OCI-LY7 (cell line): ENCODE measurements around the gene RICTOR. TPM values are rescaled to one million over a fixed set of nuclear protein-coding genes. Genes with fewer than 3 reads are reported as not detected.

ENCODE experiments used
- BruUV-seq: library from RNA; stranded (reverse); fragments of 400-500 nt; replicated peaks from 2 replicates; lab custom pipeline; 2021; lab: Mats Ljungman, UMichigan
- CTCF ChIA-PET: fragments of 300-600 bp; sonication (Branson Sonifier 250); formaldehyde crosslinking; loops from one replicate; lab custom pipeline; 2022; ENCODE audit warnings: antibody characterized with exemption; ENCODE audit not compliant: unreplicated experiment; lab: Charles Lee
- POLR2A ChIA-PET: fragments of 300-600 bp; sonication (Branson Sonifier 250); formaldehyde crosslinking; loops from one replicate; lab custom pipeline; 2022; ENCODE audit warnings: antibody characterized with exemption; lab: Charles Lee
- DNase-seq: peaks from one replicate; pipeline ENCODE4 v3.0.0-alpha.2; 2015; ENCODE audit warnings: low spot score
- H2AFZ ChIP-seq: fragments of 200-600 bp; sonication (generic), shearing (Covaris generic); 2 replicates; pipeline ENCODE4 v1.6.1; 2014; ENCODE audit warnings: mild to moderate bottlenecking, antibody characterized with exemption, low read length, moderate library complexity
- H3K27ac ChIP-seq: fragments of 200-600 bp; sonication (generic); 2 replicates; pipeline ENCODE4 v1.5.1; 2014; ENCODE audit warnings: mixed run types, low read depth, mild to moderate bottlenecking, moderate library complexity, low read length, inconsistent platforms; ENCODE audit not compliant: poor library complexity, severe bottlenecking
- H3K36me3 ChIP-seq: fragments of 200-600 bp; sonication (generic); 2 replicates; pipeline ENCODE4 v1.6.1; 2014; ENCODE audit warnings: mild to moderate bottlenecking, antibody characterized with exemption, low read length, moderate library complexity, mixed read lengths; ENCODE audit not compliant: insufficient read depth
- H3K4me1 ChIP-seq: fragments of 200-600 bp; sonication (generic); 2 replicates; pipeline ENCODE4 v1.5.1; 2014; ENCODE audit warnings: mild to moderate bottlenecking, low read length; ENCODE audit not compliant: insufficient read depth, poor library complexity, severe bottlenecking
- H3K4me2 ChIP-seq: fragments of 200-600 bp; sonication (generic); 2 replicates; pipeline ENCODE4 v1.6.1; 2014; ENCODE audit warnings: mild to moderate bottlenecking, low read length
- H3K4me3 ChIP-seq: fragments of 200-600 bp; sonication (generic); 2 replicates; pipeline ENCODE4 v1.5.1; 2014; ENCODE audit warnings: mild to moderate bottlenecking, low read depth, low read length; ENCODE audit not compliant: poor library complexity, severe bottlenecking
- H3K79me2 ChIP-seq: fragments of 200-600 bp; sonication (generic); 2 replicates; pipeline ENCODE4 v1.6.1; 2016; ENCODE audit warnings: low read depth, mild to moderate bottlenecking, low read length, moderate library complexity, mixed read lengths; ENCODE audit not compliant: insufficient read depth
- H3K9me2 ChIP-seq: fragments of 200-600 bp; sonication (generic); 2 replicates; pipeline ENCODE4 v1.6.1; 2016; ENCODE audit warnings: mild to moderate bottlenecking, low read length, mixed read lengths; ENCODE audit not compliant: insufficient read depth
- H3K9me3 ChIP-seq: fragments of 200-600 bp; sonication (generic); 2 replicates; pipeline ENCODE4 v1.6.1; 2014; ENCODE audit warnings: mild to moderate bottlenecking, mixed run types, low read length, mixed read lengths
- H4K20me1 ChIP-seq: fragments of 200-600 bp; sonication (generic); 2 replicates; pipeline ENCODE4 v1.6.1; 2014; ENCODE audit warnings: mild to moderate bottlenecking, antibody characterized with exemption, low read length, moderate library complexity, mixed read lengths; ENCODE audit not compliant: insufficient read depth
- CTCF ChIP-seq: fragments of 200-600 bp; sonication (generic); conservative IDR thresholded peaks from 2 replicates; pipeline ENCODE4 v1.5.1; 2014; ENCODE audit warnings: mild to moderate bottlenecking, antibody characterized with exemption, low read length, moderate library complexity, mixed read lengths
- EZH2phosphoT487 ChIP-seq: fragments of 200-600 bp; sonication (generic); IDR thresholded peaks from 2 replicates; pipeline ENCODE4 v1.6.1; 2018; ENCODE audit warnings: low read depth, borderline replicate concordance, mild to moderate bottlenecking, mixed run types, antibody characterized with exemption, low read length, moderate library complexity, mixed read lengths
- intact Hi-C: fragments of 100-400 bp; cut with micrococcal nuclease; formaldehyde crosslinking; loops from one replicate; pipeline ENCODE4 v1.10.0; 2022; ENCODE audit not compliant: unreplicated experiment
- total RNA-seq, 2 experiments: library from RNA; depleted of rRNA in 1 of 2; stranded (reverse); fragments of >200 nt in 1 of 2; shearing (Covaris generic) in 1 of 2; gene quantifications; 2 replicates each; pipeline ENCODE4 v1.2.3, GENCODE V29; 2014 to 2022

RICTOR gene
- total RNA-seq, 2 experiments from 2014 or later = 10.9 to 22.9 TPM

GRCh38 chr5:38936269-38936668 lies 137.9 kb downstream of the RICTOR start:
- Histone ChIP-seq H3K79me2 (no peaks in the 10 kb centered on the region), H3K9me2 (no peaks in the 10 kb centered on the region), H3K36me3 (peaks cover 13% of the 10 kb centered on the region; the same call in 1 of the 2 replicates), H3K27ac (no peak overlapping the region), H3K4me2 (no peak overlapping the region), H2AFZ (no peak overlapping the region), H3K9me3 (no peaks in the 10 kb centered on the region), H3K4me1 (peaks cover 7% of the 10 kb centered on the region), H4K20me1 (no peaks in the 10 kb centered on the region), H3K4me3 (no peak overlapping the region)
- CTCF ChIA-PET = no interaction called here
- POLR2A ChIA-PET = no interaction called here
- TF ChIP-seq CTCF (no peak), EZH2phosphoT487 (no peak)
- intact Hi-C loops = no loop called here
- DNase-seq = no peak
- no TSS peak for BruUV-seq

GRCh38 chr5:38935437-38935836 lies 138.8 kb downstream of the RICTOR start:
- BruUV-seq = no TSS peak
- POLR2A ChIA-PET = no interaction called here
- no peak for TF ChIP-seq CTCF
- no peak overlapping the region for H2AFZ ChIP-seq
- peaks cover 7% of the 10 kb centered on the region for H3K4me1 ChIP-seq
- DNase-seq = no peak
- H3K9me2 ChIP-seq = no peaks in the 10 kb centered on the region
- H3K4me2 ChIP-seq = no peak overlapping the region
- CTCF ChIA-PET = no interaction called here
- H3K9me3 ChIP-seq = no peaks in the 10 kb centered on the region
- H3K36me3 ChIP-seq = peaks cover 5% of the 10 kb centered on the region; the same call in 1 of the 2 replicates
- no peaks in the 10 kb centered on the region for H4K20me1 ChIP-seq
- no peaks in the 10 kb centered on the region for H3K79me2 ChIP-seq
- no peak overlapping the region for H3K4me3 ChIP-seq
- intact Hi-C loops = no loop called here
- no peak overlapping the region for H3K27ac ChIP-seq

- peaks cover 7% of the 10 kb centered on the region for H3K4me1 ChIP-seq
- no peak overlapping the region for H2AFZ ChIP-seq
- ChIA-PET POLR2A (interaction anchor here (1.9 kb wide), 1 partner anchor 11 kb away, joined by 4 read pairs; no protein-coding TSS in a partner anchor), CTCF (no interaction called here)
- H4K20me1 ChIP-seq = no peaks in the 10 kb centered on the region
- no peaks in the 10 kb centered on the region for H3K36me3 ChIP-seq
- no peaks in the 10 kb centered on the region for H3K9me2 ChIP-seq
- TF ChIP-seq CTCF (no peak), EZH2phosphoT487 (no peak)
- H3K4me2 ChIP-seq = no peak overlapping the region
- no peak overlapping the region for H3K27ac ChIP-seq
- H3K4me3 ChIP-seq = no peak overlapping the region
- intact Hi-C loops = no loop called here
- H3K79me2 ChIP-seq = no peaks in the 10 kb centered on the region
- DNase-seq = no peak
- BruUV-seq = no TSS peak
- no peaks in the 10 kb centered on the region for H3K9me3 ChIP-seq
Measured at GRCh38 chr5:38932854-38933408, 141.3 kb downstream of the RICTOR start.
